Activated CD4-positive, alpha-beta memory T cell treated with anti-CD3 and anti-CD28 coated beads, Interleukin-2, amount 10 ng/mL, durations not matched to agents 7 days and 5 days (primary cell): ENCODE results near the gene TBC1D7. TPM values are rescaled to one million over a fixed set of nuclear protein-coding genes. Genes with fewer than 3 reads are reported as not detected.

Source experiments
- CTCF ChIA-PET: fragments of 350-600 bp; sonication (Branson Sonifier 250); formaldehyde crosslinking; loops from one replicate; lab custom pipeline; 2021; ENCODE audit warnings: antibody characterized with exemption, inconsistent platforms; lab: Charles Lee
- POLR2A ChIA-PET: fragments of 350-600 bp; sonication (Branson Sonifier 250); formaldehyde crosslinking; loops from one replicate; lab custom pipeline; 2021; ENCODE audit warnings: antibody characterized with exemption; lab: Charles Lee
- DNase-seq: peaks from one replicate; pipeline ENCODE4 v3.0.0-alpha.2; 2020
- H3K27ac Mint-ChIP-seq: one replicate; pipeline ENCODE4 v1.8.0; 2021; ENCODE audit warnings: mild to moderate bottlenecking, mixed read lengths
- H3K27me3 Mint-ChIP-seq: one replicate; pipeline ENCODE4 v1.8.0; 2021; ENCODE audit warnings: mixed read lengths
- H3K36me3 Mint-ChIP-seq: one replicate; pipeline ENCODE4 v1.8.0; 2021; ENCODE audit warnings: low read depth, mixed read lengths
- H3K4me1 Mint-ChIP-seq: one replicate; pipeline ENCODE4 v1.8.0; 2021; ENCODE audit warnings: mixed read lengths
- H3K4me3 Mint-ChIP-seq: one replicate; pipeline ENCODE4 v1.8.0; 2021; ENCODE audit warnings: mild to moderate bottlenecking, mixed read lengths
- H3K9me3 Mint-ChIP-seq: one replicate; pipeline ENCODE4 v1.8.0; 2021; ENCODE audit warnings: mixed read lengths
- total RNA-seq, 2 experiments: library from RNA; stranded (reverse); gene quantifications; one replicate each; pipeline ENCODE4 v1.2.3, GENCODE V29; 2021

Gene TBC1D7
- total RNA-seq, 2 experiments from 2014 or later = 18.7 to 19.1 TPM

DNA sequence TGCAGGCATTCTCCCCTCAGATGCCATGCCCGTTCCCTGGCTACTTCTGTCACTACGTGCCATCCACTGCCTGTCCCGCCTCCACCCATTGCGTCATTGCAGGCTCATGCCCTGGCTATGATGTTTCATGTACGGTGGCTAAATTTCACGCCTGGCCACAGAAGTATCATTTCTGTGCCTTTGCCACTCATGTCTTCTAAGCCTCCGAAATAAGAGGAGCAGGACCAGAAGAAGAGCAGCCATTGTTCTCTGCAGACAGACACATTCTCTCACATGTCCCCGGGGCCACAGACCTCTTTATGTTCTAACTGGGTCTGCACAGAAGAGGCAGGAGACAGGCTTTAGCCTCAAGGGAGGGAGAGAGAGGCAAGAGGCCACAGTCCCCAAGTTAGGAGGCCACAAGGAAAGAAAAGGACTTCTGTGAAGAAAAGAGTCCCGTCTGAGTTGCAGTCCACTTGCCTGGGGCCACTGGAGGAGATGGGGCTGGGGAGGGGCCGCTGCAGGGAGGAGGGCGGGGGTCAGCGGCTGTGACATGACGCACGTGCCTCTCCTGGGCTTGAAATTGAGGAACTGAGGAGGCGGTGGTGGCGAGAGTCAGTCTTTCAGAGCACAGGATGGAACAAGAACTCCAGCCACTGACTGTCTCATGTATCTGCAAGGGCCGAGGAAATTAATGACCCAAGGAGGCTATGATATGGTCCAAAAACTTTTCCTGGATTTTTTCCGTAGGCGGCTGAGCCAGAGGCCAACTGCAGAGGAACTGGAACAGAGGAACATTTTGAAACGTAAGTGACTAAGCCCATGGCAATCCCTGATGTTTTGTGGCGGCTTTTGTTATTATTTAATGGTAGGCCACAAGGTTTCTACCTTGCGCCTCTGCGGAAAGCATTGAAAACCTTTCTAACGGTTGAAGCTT, 55.9 kb downstream of the TBC1D7 start:
- DNase-seq = no peak
- ChIA-PET CTCF (no interaction called here), POLR2A (no interaction called here)
- peaks cover 3% of the 10 kb centered on the region for H3K27me3 Mint-ChIP-seq
- H3K4me3 Mint-ChIP-seq = no peak overlapping the region
- no peak overlapping the region for H3K27ac Mint-ChIP-seq
- no peaks in the 10 kb centered on the region for H3K9me3 Mint-ChIP-seq
- H3K36me3 Mint-ChIP-seq = peaks cover 4% of the 10 kb centered on the region
- H3K4me1 Mint-ChIP-seq = peaks cover 18% of the 10 kb centered on the region

DNA sequence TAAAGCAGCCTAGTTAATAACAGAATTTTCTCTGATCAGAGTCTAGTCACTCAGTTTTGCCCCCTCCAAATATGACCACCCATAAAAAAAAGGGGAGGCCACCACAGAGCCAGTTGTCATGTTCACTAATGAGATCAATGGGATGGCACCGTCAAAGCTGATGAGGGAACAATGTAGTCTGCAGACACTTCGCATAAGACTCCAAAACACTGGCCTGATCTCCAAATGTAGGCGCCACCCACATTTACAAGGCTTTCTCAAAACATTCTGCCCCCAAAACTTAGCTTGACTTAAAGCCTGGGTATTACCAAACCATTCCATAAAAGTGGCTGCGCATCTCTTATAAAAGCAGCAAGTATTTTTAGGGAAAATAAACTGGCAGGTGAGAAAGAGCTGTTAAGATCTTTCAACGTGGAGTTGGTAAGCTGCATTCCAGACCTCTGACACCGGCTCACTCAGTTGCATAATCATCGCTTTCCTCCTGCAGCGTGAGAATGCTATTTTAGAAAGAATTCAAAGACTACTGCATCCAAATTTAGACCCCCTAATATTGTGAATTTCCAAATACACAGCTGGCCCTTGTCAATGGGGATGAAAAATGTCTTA, 59.3 kb downstream of the TBC1D7 start:
- Mint-ChIP-seq H3K4me1 (peaks cover 18% of the 10 kb centered on the region), H3K4me3 (no peak overlapping the region), H3K36me3 (peaks cover 4% of the 10 kb centered on the region), H3K27ac (no peak overlapping the region), H3K27me3 (peaks cover 3% of the 10 kb centered on the region), H3K9me3 (no peaks in the 10 kb centered on the region)
- ChIA-PET CTCF (interaction anchor here (0.6 kb wide), 1 partner anchor 471 kb away, joined by 3 read pairs; no protein-coding TSS in a partner anchor), POLR2A (no interaction called here)
- DNase-seq = no peak

DNA sequence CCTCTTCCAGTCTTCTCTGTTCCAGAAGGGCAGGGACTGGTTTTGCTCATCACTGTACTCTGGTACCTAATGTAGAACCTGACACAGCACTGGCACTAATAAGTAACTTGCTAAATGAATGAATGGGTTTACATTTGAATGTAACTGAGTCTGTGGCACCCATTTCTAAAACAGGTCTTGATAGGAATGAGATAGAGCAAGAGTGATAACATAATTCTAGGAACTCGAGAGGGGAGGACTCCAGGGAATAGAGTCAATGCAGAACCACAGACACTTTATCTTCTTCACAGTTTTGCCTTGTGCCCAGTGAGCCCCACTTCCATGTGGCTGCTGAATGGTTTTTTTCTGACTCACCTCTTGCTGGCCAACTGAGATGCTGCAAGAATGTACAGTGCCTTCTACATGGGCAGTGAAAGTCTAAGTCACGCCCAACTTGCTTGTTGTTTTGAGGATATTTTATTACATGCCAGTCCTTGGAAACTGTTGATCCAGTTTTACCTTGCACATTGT, 61.1 kb downstream of the TBC1D7 start:
- Mint-ChIP-seq H3K9me3 (no peaks in the 10 kb centered on the region), H3K4me1 (peaks cover 9% of the 10 kb centered on the region), H3K36me3 (peaks cover 2% of the 10 kb centered on the region), H3K27ac (no peak overlapping the region), H3K4me3 (no peak overlapping the region), H3K27me3 (peaks cover 2% of the 10 kb centered on the region)
- no peak for DNase-seq
- CTCF ChIA-PET = no interaction called here
- POLR2A ChIA-PET = no interaction called here

DNA sequence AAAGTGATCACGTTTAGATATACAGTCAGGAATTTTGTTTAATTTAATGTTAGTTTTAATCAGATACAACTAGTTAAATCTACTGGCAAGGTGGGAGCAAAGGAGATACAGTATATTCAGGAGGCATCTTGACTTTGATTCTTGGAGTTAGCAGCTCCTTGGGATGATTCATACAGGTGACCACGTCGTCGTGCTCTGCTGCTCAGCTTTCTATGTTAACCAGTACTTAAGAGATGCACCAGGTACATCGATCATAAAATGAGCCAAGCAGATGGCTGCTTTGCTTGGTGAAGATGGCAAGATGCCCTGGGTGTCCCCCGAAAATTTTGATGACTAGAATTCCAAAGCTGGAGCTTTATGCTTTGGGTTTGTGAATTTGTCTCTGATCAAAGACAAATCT, 64.7 kb downstream of the TBC1D7 start:
- POLR2A ChIA-PET = no interaction called here
- no peak overlapping the region for H3K27ac Mint-ChIP-seq
- DNase-seq = no peak
- no peaks in the 10 kb centered on the region for H3K36me3 Mint-ChIP-seq
- H3K27me3 Mint-ChIP-seq = peaks cover 2% of the 10 kb centered on the region
- CTCF ChIA-PET = no interaction called here
- H3K4me3 Mint-ChIP-seq = no peak overlapping the region
- H3K4me1 Mint-ChIP-seq = peaks cover 8% of the 10 kb centered on the region
- H3K9me3 Mint-ChIP-seq = no peaks in the 10 kb centered on the region

DNA sequence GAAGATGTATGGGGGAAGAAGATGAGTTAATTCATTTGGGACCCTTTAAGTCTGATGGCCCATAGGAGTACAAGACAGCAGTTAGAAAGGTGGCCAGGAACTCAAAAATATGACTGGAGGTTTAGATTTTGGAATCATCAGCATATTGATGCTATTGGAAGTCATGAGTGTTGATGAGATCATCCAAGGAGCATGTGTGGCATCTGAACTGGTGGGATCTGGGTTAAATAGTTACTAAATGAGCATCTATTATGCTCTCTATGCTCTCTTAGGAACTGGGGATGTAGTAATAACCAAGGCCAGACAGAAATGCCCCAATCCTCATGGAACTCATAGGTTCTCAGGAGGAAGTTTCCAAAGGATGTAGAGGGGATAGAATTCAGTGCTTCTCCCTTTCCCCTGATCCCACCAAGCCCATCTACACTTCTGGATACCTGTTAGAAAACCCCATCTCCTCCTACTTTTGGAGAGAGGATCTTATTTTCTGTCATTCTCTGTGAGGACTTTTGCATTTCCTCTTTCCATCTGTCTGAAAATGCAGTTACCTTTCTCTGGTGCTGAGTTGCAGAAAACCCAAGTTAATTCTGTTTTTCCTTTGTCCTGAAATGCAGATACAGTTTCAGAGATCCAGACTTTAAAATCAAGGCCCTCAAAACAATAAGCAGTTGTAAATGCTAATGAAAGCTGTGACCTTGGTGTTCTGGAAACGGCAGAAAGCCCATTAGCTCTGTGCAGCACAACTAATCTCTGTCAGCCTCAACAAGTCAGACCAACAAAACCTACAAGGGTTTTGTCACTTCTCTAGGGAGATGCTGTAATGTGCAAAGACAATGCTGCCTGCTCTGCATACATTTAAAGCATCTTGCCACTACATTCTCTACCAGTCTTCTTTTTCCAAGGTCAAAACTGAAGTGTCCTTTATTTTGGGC, 65.8 kb downstream of the TBC1D7 start:
- no peak for DNase-seq
- no peaks in the 10 kb centered on the region for H3K9me3 Mint-ChIP-seq
- ChIA-PET CTCF (no interaction called here), POLR2A (no interaction called here)
- no peak overlapping the region for H3K27ac Mint-ChIP-seq
- H3K4me3 Mint-ChIP-seq = no peak overlapping the region
- H3K27me3 Mint-ChIP-seq = peaks cover 2% of the 10 kb centered on the region
- H3K4me1 Mint-ChIP-seq = peaks cover 8% of the 10 kb centered on the region
- H3K36me3 Mint-ChIP-seq = no peaks in the 10 kb centered on the region

DNA sequence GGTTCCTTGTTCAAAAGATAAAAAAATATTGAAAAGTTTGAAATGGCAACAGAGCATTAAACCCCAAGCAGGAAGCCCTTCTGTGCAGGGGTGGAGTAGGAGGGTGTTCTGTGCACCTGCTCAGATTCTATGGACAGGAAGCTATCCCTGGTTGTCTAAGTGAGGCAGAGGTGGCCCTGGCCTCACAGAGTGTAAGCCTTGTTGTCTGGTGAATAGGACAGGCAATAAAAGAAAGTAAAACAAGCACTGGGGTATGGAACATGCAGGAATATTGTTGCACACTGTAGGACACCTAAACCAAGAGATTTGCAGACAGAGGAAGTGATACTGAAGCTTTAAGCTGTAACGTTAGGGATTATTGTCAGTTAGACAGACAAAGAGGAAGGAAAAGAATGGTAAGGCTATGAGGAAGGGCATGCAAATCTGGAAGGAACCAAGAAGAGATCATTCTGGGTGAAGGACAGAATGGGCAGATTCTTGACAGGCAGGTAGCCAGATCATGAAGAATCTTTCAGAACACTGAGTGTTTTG, 66.8 kb downstream of the TBC1D7 start:
- POLR2A ChIA-PET = no interaction called here
- H3K27me3 Mint-ChIP-seq = peaks cover 2% of the 10 kb centered on the region
- H3K36me3 Mint-ChIP-seq = no peaks in the 10 kb centered on the region
- CTCF ChIA-PET = interaction anchor here (0.7 kb wide), 1 partner anchor 14 kb away, joined by 3 read pairs; no protein-coding TSS in a partner anchor
- H3K27ac Mint-ChIP-seq = no peak overlapping the region
- H3K4me3 Mint-ChIP-seq = no peak overlapping the region
- no peak for DNase-seq
- no peaks in the 10 kb centered on the region for H3K4me1 Mint-ChIP-seq
- H3K9me3 Mint-ChIP-seq = no peaks in the 10 kb centered on the region

DNA sequence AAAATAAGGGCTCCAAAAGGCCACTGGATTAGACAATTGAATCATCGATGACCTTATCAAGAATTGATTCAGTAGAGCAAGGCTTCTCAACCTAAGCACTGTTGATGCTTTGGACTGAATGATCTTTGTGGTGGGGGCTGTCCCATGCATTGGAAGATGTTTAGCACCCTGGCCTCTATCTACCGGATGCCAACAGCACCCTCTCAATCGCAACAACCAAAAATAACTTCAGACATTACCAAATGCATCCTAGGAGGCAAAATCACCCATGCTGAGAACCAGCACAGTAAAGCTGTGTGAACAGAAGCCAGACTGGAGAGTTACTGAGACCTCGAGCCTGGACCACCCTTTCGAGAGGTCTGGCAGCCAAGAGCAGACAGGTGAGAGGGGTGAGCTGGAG, 67.5 kb downstream of the TBC1D7 start:
- H3K4me3 Mint-ChIP-seq = no peak overlapping the region
- peaks cover 2% of the 10 kb centered on the region for H3K27me3 Mint-ChIP-seq
- H3K36me3 Mint-ChIP-seq = no peaks in the 10 kb centered on the region
- ChIA-PET POLR2A (no interaction called here), CTCF (interaction anchor here (0.7 kb wide), 1 partner anchor 14 kb away, joined by 3 read pairs; no protein-coding TSS in a partner anchor)
- no peaks in the 10 kb centered on the region for H3K4me1 Mint-ChIP-seq
- H3K9me3 Mint-ChIP-seq = no peaks in the 10 kb centered on the region
- no peak for DNase-seq
- H3K27ac Mint-ChIP-seq = no peak overlapping the region

DNA sequence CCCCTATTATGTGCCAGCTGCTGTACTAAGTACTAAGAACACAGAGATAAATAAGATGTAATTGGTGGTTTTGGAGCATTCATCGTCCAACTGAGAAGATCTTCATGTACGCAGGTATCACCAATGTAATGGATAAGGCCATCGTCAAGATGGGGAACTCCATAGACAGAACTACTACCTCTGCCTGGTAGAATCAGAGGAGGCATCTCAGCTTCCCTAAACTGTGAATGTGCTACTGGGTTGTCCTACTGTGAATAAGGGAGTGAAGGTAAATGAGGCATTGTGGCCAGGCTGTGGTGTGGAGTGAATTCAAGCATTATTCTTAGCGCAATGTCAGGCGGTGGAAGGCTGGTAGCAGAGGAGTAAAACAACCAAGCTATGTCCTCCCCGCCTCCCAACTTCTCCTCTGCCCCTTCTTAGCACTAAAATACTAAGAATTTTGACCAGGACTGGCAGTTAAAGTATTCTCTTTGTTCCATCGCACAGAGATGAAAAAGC, 68.2 kb downstream of the TBC1D7 start:
- Mint-ChIP-seq H3K9me3 (no peaks in the 10 kb centered on the region), H3K27me3 (peaks cover 2% of the 10 kb centered on the region), H3K36me3 (no peaks in the 10 kb centered on the region), H3K4me1 (no peaks in the 10 kb centered on the region), H3K27ac (no peak overlapping the region), H3K4me3 (no peak overlapping the region)
- ChIA-PET CTCF (no interaction called here), POLR2A (no interaction called here)
- no peak for DNase-seq

DNA sequence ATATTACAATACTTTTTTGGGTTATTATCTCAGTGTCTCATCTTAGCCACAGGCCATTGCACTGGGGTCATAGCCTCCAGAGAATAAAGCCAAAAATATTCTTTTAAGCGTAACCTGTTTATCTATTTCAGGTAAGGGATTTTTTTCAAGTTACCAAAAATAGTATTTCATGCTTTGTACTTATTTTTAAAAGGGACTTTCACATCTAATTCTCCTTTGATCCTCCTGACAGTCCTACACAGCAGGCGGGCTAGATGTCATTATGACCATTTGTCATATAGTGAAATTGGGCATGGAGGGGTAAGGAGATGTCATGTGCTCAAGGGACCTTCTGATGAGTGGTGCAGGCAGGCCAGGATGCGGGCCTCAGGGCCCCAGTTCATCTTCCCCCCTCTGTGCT, 68.9 kb downstream of the TBC1D7 start:
- Mint-ChIP-seq H3K4me1 (no peaks in the 10 kb centered on the region), H3K27ac (no peak overlapping the region), H3K36me3 (no peaks in the 10 kb centered on the region), H3K4me3 (no peak overlapping the region), H3K9me3 (no peaks in the 10 kb centered on the region), H3K27me3 (peaks cover 2% of the 10 kb centered on the region)
- no peak for DNase-seq
- ChIA-PET CTCF (no interaction called here), POLR2A (no interaction called here)

DNA sequence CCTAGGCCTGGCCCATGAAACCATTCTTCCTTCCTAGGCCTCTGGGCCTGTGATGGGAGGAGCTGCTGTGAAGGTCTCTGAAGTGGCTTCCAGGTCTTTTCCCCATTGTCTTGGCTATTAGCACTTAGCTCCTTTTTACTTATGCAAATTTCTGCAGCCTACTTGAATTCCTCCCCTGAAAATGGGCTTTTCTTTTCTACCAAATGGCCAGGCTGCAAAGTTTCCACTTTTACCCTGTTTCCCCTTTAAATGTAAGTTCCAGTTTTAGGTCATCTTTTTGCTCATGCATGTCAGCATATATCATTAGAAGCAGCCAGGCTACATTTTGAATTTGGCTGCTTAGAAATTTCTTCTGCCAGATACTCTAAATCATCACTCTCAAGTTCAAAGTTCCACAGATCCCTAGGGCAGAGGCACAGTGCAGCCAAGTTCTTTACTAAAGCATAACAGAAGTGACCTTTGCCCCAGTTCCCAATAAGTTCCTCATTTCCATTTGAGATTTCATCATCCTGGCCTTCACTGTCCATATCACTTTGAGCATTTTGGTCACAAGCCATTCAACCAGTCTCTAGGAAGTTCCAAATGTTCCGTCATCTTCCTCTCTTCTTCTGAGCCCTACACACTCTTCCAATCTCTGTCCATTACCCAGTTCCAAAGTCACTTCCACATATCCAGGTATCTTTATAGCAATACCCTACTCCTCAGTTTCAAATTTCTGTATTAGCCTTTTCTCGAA, 71.9 kb downstream of the TBC1D7 start:
- H3K27ac Mint-ChIP-seq = no peak overlapping the region
- POLR2A ChIA-PET = no interaction called here
- no peaks in the 10 kb centered on the region for H3K9me3 Mint-ChIP-seq
- H3K27me3 Mint-ChIP-seq = peaks cover 2% of the 10 kb centered on the region
- DNase-seq = no peak
- H3K36me3 Mint-ChIP-seq = no peaks in the 10 kb centered on the region
- H3K4me3 Mint-ChIP-seq = no peak overlapping the region
- CTCF ChIA-PET = no interaction called here
- H3K4me1 Mint-ChIP-seq = no peaks in the 10 kb centered on the region
